ENCODE results near the gene NRXN3. TPM values are rescaled to one million over a fixed set of nuclear protein-coding genes. Genes with fewer than 3 reads are reported as not detected.

The NRXN3 gene
- polyA plus RNA-seq, 1 donor (not counting 4 experiments of a cell fraction or from before 2014, with no cell fraction given): 0.89 TPM

- Histone ChIP-seq H3K36me3 (ENCODE audit: control insufficient read depth in 2 of 2, extremely low read depth in 1 of 2, insufficient read depth in 2 of 2, low read length in 2 of 2) (no peaks in the 10 kb centered on the region), H2AFZ (ENCODE audit: control insufficient read depth, low read length) (no peak overlapping the region), H3K4me2 (ENCODE audit: control insufficient read depth, extremely low read depth, insufficient read depth, low read depth, low read length) (no peak overlapping the region), H3K79me2 (ENCODE audit: control insufficient read depth, insufficient read depth, low read length) (no peaks in the 10 kb centered on the region), H3K9ac (ENCODE audit: control insufficient read depth, extremely low read depth, insufficient read depth, low read length) (no peak overlapping the region), H3K27me3 (ENCODE audit: control insufficient read depth, extremely low read depth, insufficient read depth, low read length) (no peaks in the 10 kb centered on the region), H3K27ac (ENCODE audit: control insufficient read depth, insufficient read depth, low read length) (no peak overlapping the region), H3K4me3 (ENCODE audit: control insufficient read depth in 2 of 3, extremely low read depth in 1 of 3, insufficient read depth in 2 of 3, low read depth in 1 of 3, low read length in 3 of 3) (no peak overlapping the region), H3K9me1 (ENCODE audit: control insufficient read depth, extremely low read depth, insufficient read depth, low read length) (no peaks in the 10 kb centered on the region), H4K20me1 (ENCODE audit: control insufficient read depth, extremely low read depth, insufficient read depth, low read length) (no peaks in the 10 kb centered on the region), H3K4me1 (ENCODE audit: control insufficient read depth, extremely low read depth, insufficient read depth, low read length) (peaks cover 2% of the 10 kb centered on the region), H3K9me3 (ENCODE audit: control insufficient read depth, low read depth, low read length) (no peaks in the 10 kb centered on the region)
- dilution Hi-C loops (cut with MboI; ENCODE audit: extremely low pct_ligation_motif_present, low sequenced_read_pairs): no loop called here
- FAIRE-seq: no peak
- DNase-seq (ENCODE audit: low read depth, low spot score): no peak
- TF ChIP-seq CTCF (optimal IDR thresholded peaks at IDR 0.05 in 1 of 3, IDR thresholded peaks at IDR 0.05 in 1 of 3, conservative IDR thresholded peaks at IDR 0.05 in 1 of 3; ENCODE audit: extremely low read depth in 1 of 3, insufficient read depth in 2 of 3, low read length in 3 of 3): no peak
- TF ChIP-seq EZH2 (IDR thresholded peaks at IDR 0.05; ENCODE audit: low read length): no peak
Observed at GRCh38 chr14:79077096-79077495, 906.9 kb downstream of the NRXN3 start.

GRCh38 chr14:79080040-79080439, 909.9 kb downstream of the NRXN3 start:
- Histone ChIP-seq H3K9ac (ENCODE audit: control insufficient read depth, extremely low read depth, insufficient read depth, low read length) (no peak overlapping the region), H3K27ac (ENCODE audit: control insufficient read depth, insufficient read depth, low read length) (no peak overlapping the region), H3K36me3 (ENCODE audit: control insufficient read depth in 2 of 2, extremely low read depth in 1 of 2, insufficient read depth in 2 of 2, low read length in 2 of 2) (no peaks in the 10 kb centered on the region), H2AFZ (ENCODE audit: control insufficient read depth, low read length) (no peak overlapping the region), H3K27me3 (ENCODE audit: control insufficient read depth, extremely low read depth, insufficient read depth, low read length) (no peaks in the 10 kb centered on the region), H3K4me1 (ENCODE audit: control insufficient read depth, extremely low read depth, insufficient read depth, low read length) (peaks cover 2% of the 10 kb centered on the region), H3K79me2 (ENCODE audit: control insufficient read depth, insufficient read depth, low read length) (no peaks in the 10 kb centered on the region), H3K4me2 (ENCODE audit: control insufficient read depth, extremely low read depth, insufficient read depth, low read depth, low read length) (no peak overlapping the region), H3K9me1 (ENCODE audit: control insufficient read depth, extremely low read depth, insufficient read depth, low read length) (no peaks in the 10 kb centered on the region), H3K9me3 (ENCODE audit: control insufficient read depth, low read depth, low read length) (no peaks in the 10 kb centered on the region), H4K20me1 (ENCODE audit: control insufficient read depth, extremely low read depth, insufficient read depth, low read length) (no peaks in the 10 kb centered on the region), H3K4me3 (ENCODE audit: control insufficient read depth in 2 of 3, extremely low read depth in 1 of 3, insufficient read depth in 2 of 3, low read depth in 1 of 3, low read length in 3 of 3) (no peak overlapping the region)
- no peak for TF ChIP-seq CTCF (optimal IDR thresholded peaks at IDR 0.05 in 1 of 3, IDR thresholded peaks at IDR 0.05 in 1 of 3, conservative IDR thresholded peaks at IDR 0.05 in 1 of 3; ENCODE audit: extremely low read depth in 1 of 3, insufficient read depth in 2 of 3, low read length in 3 of 3)
- TF ChIP-seq EZH2 (IDR thresholded peaks at IDR 0.05; ENCODE audit: low read length): no peak
- dilution Hi-C loops (cut with MboI; ENCODE audit: extremely low pct_ligation_motif_present, low sequenced_read_pairs): no loop called here
- FAIRE-seq: no peak
- DNase-seq (ENCODE audit: low read depth, low spot score): no peak
